HEK293T (cell line): Measurements from ENCODE around the gene APPL2.

Experiments used
- ARNT ChIP-seq: fragments of 450-650 bp; IDR thresholded peaks from 2 replicates; pipeline ENCODE4 v1.6.1; 2017; ENCODE audit warnings: mild to moderate bottlenecking
- BHLHE40 ChIP-seq: fragments of 450-650 bp; IDR thresholded peaks from 2 replicates; pipeline ENCODE4 v1.6.1; 2016; ENCODE audit warnings: mild to moderate bottlenecking, moderate library complexity, borderline replicate concordance
- SP1 ChIP-seq: fragments of 450-650 bp; IDR thresholded peaks from 2 replicates; pipeline ENCODE4 v1.6.1; 2017

DNA sequence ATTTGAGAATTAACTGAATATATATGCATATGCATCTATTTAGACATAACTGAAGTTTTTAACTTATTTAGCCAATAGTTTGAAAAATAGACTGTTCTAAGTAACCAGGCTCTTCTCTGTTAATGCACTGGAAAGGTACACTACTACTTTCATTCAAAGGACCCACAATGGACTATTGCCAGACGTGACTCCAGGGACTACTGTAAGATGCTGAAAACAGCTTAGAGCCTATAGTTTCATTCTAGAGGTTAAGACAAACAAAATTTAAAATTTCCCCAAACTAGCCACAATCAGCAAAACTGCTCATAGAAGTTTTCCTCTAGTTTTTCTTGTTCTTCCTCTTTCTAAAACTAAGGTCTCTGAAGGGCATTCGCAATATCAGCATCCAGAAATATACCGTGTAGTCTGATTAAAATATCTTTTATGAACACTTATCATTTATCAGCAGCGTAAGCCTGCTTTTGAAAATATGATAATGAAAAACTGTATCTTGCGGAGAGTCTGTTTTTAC, 10.4 kb downstream of the APPL2 start:
- TF ChIP-seq BHLHE40 = no peak
- TF ChIP-seq SP1 = no peak
- no peak for TF ChIP-seq ARNT
